ENCODE data around the gene PNPT1. TPM values are rescaled to one million over a fixed set of nuclear protein-coding genes. Genes with fewer than 3 reads are reported as not detected.

Gene PNPT1
- total and polyA plus RNA-seq, 2 of the 13 experiments (the other 11 are each of a cell fraction or from before 2014, with no cell fraction given), result 23.4 to 61.0 TPM

GRCh38 chr2:55693181-55694125 is at the start of gene PNPT1 (continued):
- TF ChIP-seq ZNF687 (CRISPR knock-in tag; IDR thresholded peaks at IDR 0.05) (peak; percentile 99), PLRG1 (conservative IDR thresholded peaks at IDR 0.05) (no peak), HINFP (CRISPR knock-in tag; IDR thresholded peaks at IDR 0.05; ENCODE audit: low read depth) (no peak; the same call in 1 of the 2 replicates), NFE2 (CRISPR knock-in tag; IDR thresholded peaks at IDR 0.05) (0 out of 2 replicates have a peak, but pooled peaks have one; percentile 31), ZMYM4 (CRISPR knock-in tag; IDR thresholded peaks at IDR 0.05) (peak; percentile 99), ARNTL (CRISPR knock-in tag; IDR thresholded peaks at IDR 0.05) (peak; percentile 86), ELF1 (CRISPR knock-in tag; IDR thresholded peaks at IDR 0.05) (peak; percentile 92), FOXA1 (IDR thresholded peaks at IDR 0.05) (no peak), FOXA1 (CRISPR knock-in tag; IDR thresholded peaks at IDR 0.05) (peak; percentile 61)
- TF ChIP-seq, protein P1, sequence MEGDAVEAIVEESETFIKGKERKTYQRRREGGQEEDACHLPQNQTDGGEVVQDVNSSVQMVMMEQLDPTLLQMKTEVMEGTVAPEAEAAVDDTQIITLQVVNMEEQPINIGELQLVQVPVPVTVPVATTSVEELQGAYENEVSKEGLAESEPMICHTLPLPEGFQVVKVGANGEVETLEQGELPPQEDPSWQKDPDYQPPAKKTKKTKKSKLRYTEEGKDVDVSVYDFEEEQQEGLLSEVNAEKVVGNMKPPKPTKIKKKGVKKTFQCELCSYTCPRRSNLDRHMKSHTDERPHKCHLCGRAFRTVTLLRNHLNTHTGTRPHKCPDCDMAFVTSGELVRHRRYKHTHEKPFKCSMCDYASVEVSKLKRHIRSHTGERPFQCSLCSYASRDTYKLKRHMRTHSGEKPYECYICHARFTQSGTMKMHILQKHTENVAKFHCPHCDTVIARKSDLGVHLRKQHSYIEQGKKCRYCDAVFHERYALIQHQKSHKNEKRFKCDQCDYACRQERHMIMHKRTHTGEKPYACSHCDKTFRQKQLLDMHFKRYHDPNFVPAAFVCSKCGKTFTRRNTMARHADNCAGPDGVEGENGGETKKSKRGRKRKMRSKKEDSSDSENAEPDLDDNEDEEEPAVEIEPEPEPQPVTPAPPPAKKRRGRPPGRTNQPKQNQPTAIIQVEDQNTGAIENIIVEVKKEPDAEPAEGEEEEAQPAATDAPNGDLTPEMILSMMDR (CRISPR knock-in tag; IDR thresholded peaks at IDR 0.05), result no peak
- TF ChIP-seq, protein P2, sequence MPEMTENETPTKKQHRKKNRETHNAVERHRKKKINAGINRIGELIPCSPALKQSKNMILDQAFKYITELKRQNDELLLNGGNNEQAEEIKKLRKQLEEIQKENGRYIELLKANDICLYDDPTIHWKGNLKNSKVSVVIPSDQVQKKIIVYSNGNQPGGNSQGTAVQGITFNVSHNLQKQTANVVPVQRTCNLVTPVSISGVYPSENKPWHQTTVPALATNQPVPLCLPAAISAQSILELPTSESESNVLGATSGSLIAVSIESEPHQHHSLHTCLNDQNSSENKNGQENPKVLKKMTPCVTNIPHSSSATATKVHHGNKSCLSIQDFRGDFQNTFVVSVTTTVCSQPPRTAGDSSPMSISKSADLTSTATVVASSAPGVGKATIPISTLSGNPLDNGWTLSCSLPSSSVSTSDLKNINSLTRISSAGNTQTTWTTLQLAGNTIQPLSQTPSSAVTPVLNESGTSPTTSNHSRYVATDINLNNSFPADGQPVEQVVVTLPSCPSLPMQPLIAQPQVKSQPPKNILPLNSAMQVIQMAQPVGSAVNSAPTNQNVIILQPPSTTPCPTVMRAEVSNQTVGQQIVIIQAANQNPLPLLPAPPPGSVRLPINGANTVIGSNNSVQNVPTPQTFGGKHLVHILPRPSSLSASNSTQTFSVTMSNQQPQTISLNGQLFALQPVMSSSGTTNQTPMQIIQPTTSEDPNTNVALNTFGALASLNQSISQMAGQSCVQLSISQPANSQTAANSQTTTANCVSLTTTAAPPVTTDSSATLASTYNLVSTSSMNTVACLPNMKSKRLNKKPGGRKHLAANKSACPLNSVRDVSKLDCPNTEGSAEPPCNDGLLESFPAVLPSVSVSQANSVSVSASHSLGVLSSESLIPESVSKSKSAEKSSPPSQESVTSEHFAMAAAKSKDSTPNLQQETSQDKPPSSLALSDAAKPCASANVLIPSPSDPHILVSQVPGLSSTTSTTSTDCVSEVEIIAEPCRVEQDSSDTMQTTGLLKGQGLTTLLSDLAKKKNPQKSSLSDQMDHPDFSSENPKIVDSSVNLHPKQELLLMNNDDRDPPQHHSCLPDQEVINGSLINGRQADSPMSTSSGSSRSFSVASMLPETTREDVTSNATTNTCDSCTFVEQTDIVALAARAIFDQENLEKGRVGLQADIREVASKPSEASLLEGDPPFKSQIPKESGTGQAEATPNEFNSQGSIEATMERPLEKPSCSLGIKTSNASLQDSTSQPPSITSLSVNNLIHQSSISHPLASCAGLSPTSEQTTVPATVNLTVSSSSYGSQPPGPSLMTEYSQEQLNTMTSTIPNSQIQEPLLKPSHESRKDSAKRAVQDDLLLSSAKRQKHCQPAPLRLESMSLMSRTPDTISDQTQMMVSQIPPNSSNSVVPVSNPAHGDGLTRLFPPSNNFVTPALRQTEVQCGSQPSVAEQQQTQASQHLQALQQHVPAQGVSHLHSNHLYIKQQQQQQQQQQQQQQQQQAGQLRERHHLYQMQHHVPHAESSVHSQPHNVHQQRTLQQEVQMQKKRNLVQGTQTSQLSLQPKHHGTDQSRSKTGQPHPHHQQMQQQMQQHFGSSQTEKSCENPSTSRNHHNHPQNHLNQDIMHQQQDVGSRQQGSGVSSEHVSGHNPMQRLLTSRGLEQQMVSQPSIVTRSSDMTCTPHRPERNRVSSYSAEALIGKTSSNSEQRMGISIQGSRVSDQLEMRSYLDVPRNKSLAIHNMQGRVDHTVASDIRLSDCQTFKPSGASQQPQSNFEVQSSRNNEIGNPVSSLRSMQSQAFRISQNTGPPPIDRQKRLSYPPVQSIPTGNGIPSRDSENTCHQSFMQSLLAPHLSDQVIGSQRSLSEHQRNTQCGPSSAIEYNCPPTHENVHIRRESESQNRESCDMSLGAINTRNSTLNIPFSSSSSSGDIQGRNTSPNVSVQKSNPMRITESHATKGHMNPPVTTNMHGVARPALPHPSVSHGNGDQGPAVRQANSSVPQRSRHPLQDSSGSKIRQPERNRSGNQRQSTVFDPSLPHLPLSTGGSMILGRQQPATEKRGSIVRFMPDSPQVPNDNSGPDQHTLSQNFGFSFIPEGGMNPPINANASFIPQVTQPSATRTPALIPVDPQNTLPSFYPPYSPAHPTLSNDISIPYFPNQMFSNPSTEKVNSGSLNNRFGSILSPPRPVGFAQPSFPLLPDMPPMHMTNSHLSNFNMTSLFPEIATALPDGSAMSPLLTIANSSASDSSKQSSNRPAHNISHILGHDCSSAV (CRISPR knock-in tag; IDR thresholded peaks at IDR 0.05; ENCODE audit: borderline replicate concordance), result no peak
